GM21447 (cell line): Measurements from ENCODE around the gene PIGQ.

ENCODE experiments used
- ATAC-seq: cut with Tn5 transposase; IDR thresholded peaks from one replicate; pipeline ENCODE4 v1.9.1; 2021; ENCODE audit not compliant: unreplicated experiment

The PIGQ gene

DNA sequence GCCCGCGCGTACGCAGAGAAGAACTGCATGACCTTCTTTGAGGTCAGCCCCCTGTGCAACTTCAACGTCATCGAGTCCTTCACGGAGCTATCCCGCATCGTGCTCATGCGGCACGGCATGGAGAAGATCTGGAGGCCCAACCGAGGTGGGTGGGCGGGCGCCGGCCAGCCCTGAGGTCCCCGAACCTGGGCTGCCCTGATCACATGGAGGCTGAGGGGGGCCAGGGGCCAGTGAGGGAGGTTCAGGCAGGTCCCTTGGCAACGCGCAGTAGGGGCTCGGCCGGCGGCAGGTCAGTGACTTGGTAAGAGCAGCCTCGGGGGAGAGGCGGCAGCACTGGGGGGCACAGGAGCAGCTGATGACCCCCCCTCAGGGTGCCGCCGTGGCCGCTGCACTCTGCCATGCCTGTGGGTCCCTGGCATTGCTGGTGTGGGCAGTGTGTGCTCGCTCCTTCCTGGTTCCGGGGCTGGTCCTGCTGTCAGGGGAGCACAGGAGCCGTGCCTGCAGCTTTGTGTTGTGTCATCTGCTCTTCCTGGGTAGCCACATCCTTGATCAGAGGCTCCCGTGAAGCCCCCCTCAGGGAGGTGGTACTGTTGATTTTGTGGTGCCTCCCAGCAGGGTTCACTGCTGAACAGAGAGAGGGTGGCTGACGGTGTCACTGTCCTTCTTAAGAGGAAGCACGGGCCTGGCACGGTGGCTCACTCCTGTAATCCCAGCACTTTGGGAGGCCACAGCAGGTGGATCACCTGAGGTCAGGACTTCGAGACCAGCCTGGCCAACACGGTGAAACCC lies 56.4 kb downstream of the PIGQ start:
- ATAC-seq, result no peak

DNA sequence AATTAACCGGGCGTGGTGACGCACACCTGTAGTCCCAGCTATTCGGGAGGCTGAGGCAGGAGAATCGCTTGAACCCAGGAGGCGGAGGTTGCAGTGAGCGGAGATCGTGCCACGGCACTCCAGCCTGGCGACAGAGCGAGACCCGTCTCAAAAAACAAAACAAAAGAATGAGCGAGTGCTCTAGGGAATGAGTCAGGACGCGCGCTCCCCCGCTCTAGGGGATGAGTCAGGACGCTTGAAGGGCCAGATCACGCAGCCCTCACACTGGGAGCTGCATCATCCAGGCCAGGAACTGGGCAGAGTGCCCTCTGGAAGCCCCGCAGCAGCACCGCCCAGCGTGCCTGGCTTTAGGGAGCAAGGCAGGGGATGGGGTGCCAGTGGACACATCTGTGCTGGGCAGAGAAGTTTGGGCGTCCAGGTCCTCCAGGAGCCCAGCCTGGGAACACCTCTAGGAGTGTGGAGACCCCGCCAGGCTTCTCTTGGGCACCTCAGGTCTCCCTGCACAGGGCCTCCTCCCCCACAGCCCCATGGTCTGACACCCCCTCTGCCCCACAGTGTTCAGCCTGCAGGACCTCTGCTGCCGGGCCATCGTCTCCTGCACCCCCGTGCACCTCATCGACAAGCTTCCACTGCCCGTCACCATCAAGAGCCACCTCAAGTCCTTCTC lies 57.2 kb downstream of the PIGQ start:
- ATAC-seq, result no peak

DNA sequence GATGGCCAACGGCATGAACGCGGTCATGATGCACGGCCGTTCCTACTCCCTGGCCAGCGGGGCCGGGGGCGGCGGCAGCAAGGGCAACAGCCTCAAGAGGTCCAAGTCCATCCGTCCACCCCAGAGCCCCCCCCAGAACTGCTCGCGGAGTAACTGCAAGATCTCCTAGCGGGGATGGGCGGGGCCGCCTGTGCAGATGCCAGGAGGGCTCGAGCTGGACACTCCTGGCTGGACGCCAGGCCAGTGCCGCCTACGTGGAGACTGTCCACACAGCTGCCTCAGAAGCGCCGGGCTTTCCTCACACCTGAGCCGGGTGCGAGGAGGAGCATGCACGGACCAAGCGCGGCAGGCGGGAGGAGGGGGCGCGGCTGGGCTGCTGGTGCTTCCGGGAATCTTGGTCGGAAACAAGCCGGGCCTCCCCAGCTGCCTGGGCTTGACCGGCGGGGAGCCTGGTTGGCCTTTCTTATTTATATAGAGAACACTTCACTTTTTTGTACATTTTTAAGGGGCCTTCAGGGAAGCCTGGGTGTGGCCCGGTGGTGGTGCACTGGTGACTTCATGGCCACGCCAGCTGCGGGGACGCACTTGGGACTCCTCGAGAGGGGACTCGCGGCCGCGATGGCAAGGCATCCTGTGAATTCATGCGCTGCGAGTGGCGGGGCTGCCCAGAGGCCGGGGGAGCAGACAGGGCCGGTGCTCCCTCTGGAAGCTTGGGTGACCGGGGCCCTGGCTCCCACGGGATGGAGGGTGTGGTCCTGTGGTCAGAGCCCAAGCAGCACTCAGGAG lies 57.9 kb downstream of the PIGQ start:
- no peak for ATAC-seq

DNA sequence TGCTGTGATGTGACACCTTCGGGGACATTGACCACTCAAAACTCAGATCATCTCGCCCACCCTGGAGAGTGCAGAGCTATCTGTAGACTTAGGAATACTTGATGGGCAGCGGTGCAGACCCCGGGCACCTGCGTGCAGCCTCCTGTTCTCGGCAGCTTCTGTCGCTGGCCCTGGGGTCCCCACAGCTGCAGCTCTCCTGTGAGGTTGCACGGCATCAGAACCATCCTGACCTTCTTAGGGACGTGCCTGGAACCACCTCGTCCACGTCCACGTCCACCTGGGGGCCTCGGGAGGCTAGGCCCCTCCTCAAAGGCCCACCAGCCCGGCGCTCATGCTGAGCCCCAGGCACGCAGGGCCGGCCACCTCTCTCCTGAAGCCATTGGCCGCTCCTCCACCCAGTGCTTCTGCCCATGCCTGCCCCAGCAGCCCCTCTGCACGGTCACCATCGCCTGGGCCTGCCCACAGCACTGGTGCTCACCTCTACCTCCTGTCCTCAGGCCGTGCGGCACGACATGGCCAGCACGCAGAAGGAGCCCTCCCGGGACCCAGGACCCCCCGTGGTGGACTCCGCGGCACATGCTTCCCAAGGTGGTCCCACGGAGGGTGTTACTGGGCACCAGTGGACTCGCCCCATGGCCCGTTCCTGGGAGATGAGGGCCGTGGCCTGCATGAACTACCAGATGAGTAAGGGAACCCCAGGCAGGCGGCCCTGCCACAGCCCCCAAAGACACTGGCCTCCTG lies 58.7 kb downstream of the PIGQ start:
- ATAC-seq, result no peak

DNA sequence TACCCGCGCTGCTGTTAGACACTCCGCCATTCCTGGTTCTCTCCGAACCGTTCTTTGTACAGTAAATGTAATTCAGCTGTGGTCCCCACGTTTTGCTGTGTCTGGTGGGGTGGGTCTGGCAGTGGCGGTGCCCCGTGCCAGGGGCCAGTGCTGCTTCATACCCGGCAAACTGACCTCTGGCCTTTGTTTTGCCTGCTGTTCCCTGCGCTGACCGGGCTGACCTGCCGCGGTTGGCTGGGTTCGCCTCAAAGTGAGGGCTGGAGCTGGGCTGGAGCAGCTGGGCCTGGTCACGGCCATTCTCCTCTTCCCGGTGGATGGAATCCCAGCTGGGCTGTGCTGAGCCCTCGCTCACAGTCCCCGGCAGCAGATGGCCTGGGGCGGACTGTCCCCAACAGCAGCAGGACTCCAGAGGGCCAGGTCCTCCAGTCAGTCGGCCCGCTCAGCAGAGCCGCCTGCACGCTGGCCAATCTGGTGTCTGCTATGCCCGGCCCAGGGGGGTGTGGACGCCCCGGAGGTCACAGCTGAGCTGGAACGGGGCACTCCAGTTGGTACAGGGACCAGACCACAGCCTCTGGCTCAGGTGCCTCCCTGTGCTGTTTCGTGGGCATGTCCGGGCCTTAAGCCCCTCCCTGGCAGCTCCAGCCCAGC lies 59.5 kb downstream of the PIGQ start:
- no peak for ATAC-seq

DNA sequence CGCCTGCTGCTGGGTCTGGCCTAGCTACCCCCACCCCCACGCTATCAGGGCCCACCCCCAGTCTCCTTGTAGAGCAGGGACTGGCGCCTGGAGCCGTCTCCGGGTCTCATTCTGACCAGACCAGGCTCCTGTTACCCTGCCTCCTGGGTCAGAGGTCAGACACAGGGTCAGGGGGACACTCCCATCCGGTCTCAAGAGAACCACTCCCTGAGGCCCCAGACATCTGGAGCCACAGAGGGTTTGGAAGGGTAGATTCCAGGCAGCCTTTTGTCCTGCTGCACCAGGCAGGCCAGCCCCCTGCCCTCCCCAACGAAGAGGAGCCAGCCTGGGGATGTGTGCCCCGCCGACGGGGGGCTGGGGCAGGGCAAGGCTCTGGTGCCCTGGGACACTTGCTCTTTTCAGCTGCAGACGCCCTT lies 60.1 kb downstream of the PIGQ start:
- no peak for ATAC-seq

DNA sequence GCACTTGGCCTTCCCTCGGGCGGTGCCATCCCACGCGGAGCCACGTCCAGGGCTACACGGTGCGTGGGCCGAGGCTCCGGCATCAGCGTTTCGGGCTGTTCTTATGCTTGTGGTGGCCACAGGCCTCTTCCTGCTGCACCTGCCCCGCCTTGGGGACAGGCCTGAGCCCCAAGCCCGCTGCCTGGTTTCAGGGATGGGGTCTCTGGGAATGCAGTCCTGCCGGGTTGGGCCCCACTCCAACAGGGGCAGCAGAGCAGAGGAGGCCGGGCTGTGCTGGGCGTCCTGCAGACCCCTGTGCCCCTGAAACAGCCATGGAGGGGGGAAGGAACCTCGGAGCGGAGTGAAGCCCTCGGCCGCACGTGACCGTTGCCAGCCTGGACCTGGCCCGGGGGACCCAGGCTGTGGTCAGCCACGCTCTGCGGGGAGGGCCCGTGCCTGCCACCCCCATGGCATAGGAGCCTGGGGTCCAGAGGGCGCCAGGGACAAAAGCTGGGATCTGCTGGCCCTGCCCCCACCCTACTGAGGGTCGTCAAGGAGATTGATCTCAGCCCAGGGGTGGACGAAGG lies 60.6 kb downstream of the PIGQ start:
- no peak for ATAC-seq

DNA sequence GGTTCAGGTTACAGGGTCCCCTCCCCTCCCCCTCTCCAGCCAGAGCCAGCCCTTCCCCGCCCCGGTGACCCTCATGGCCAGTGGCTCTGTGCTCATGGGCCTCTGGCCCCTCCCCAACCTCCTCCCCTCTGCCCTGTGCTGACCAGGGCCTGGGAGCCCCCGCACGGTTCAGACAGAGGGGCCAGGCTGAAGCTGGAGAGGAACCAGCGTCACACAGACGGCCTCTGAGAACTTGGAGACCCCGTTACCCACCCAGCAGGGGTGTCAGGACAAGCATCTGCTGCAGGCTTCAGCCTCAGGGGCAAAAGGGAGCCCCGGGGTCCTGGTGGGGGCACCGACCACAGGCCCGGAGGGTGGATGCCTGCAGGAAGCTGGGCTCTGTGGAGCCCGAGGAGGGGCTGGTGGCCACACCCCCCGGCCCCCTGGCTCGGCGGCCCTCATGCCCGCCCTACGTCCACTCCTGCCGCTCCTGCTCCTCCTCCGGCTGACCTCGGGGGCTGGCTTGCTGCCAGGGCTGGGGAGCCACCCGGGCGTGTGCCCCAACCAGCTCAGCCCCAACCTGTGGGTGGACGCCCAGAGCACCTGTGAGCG lies 61.1 kb downstream of the PIGQ start, which contains the start of gene WFIKKN1:
Gene WFIKKN1, plus strand, starts transcription at position 171 of the 591 bp plus-strand sequence. Its CDS starts 269 bp downstream, at position 440.
- ATAC-seq, result no peak

DNA sequence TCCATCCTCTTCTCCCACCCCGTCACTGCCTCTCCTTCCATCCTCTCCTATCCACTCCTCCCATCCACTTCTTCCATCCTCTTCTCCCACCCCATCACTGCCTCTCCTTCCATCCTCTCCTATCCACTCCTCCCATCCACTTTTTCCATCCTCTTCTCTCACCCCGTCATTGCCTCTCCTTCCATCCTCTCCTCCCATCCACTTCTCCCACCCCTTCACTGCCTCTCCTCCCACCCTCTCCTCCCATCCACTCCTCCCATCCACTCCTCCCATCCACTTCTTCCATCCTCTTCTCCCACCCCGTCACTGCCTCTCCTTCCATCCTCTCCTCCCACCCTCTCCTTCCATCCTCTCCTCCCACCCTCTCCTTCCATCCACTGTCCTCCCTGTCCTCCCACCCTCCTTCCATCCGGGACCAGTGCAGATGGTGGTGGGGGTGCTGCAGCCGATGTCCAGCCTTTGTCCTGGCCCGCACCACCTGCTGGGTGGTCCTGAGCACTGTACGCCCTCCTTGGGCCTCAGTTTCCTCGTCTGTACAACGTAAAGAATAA lies 62.1 kb downstream of the PIGQ start:
- ATAC-seq, result no peak

DNA sequence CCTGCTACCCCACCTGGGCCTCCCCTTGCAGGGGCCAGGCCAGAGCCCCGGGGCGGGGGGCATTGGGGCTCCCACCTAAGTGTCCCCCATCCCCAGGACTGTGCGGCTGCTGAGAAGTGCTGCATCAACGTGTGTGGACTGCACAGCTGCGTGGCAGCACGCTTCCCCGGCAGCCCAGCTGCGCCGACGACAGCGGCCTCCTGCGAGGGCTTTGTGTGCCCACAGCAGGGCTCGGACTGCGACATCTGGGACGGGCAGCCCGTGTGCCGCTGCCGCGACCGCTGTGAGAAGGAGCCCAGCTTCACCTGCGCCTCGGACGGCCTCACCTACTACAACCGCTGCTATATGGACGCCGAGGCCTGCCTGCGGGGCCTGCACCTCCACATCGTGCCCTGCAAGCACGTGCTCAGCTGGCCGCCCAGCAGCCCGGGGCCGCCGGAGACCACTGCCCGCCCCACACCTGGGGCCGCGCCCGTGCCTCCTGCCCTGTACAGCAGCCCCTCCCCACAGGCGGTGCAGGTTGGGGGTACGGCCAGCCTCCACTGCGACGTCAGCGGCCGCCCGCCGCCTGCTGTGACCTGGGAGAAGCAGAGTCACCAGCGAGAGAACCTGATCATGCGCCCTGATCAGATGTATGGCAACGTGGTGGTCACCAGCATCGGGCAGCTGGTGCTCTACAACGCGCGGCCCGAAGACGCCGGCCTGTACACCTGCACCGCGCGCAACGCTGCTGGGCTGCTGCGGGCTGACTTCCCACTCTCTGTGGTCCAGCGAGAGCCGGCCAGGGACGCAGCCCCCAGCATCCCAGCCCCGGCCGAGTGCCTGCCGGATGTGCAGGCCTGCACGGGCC lies 62.9 kb downstream of the PIGQ start:
- no peak for ATAC-seq

DNA sequence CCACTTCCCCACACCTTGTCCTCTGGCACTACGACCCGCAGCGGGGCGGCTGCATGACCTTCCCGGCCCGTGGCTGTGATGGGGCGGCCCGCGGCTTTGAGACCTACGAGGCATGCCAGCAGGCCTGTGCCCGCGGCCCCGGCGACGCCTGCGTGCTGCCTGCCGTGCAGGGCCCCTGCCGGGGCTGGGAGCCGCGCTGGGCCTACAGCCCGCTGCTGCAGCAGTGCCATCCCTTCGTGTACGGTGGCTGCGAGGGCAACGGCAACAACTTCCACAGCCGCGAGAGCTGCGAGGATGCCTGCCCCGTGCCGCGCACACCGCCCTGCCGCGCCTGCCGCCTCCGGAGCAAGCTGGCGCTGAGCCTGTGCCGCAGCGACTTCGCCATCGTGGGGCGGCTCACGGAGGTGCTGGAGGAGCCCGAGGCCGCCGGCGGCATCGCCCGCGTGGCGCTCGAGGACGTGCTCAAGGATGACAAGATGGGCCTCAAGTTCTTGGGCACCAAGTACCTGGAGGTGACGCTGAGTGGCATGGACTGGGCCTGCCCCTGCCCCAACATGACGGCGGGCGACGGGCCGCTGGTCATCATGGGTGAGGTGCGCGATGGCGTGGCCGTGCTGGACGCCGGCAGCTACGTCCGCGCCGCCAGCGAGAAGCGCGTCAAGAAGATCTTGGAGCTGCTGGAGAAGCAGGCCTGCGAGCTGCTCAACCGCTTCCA lies 63.7 kb downstream of the PIGQ start:
- no peak for ATAC-seq
